ENCODE measurements around the gene SYT1.

DNA sequence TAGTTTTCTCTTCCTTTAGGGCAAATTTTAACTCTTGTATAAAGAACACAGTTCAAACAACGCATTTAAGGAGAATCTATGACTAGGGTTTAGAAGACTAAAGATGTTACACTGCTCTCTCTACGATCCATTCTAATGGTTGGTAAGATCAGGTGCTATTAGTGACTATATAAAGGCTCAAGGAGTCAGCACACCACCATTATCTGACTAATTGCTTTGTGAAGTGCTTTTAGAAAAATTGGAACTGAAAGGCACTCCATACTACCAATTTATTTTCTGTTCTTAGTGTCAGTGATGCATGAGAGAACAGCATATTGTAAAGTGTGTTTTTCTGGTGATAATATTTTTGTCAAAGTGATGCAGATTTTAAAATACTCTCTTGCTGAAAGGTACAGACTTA lies 136.8 kb downstream of the SYT1 start:
- TF ChIP-seq, protein P1, sequence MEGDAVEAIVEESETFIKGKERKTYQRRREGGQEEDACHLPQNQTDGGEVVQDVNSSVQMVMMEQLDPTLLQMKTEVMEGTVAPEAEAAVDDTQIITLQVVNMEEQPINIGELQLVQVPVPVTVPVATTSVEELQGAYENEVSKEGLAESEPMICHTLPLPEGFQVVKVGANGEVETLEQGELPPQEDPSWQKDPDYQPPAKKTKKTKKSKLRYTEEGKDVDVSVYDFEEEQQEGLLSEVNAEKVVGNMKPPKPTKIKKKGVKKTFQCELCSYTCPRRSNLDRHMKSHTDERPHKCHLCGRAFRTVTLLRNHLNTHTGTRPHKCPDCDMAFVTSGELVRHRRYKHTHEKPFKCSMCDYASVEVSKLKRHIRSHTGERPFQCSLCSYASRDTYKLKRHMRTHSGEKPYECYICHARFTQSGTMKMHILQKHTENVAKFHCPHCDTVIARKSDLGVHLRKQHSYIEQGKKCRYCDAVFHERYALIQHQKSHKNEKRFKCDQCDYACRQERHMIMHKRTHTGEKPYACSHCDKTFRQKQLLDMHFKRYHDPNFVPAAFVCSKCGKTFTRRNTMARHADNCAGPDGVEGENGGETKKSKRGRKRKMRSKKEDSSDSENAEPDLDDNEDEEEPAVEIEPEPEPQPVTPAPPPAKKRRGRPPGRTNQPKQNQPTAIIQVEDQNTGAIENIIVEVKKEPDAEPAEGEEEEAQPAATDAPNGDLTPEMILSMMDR (IDR thresholded peaks at IDR 0.05; ENCODE audit: low read depth, low read length) = no peak
- TF ChIP-seq POLR2A (IDR thresholded peaks at IDR 0.05; ENCODE audit: extremely low read depth, insufficient read length) = no peak
